Smooth muscle cell (in vitro differentiated cells): ENCODE results near the gene PSRC1. TPM values are rescaled to one million over a fixed set of nuclear protein-coding genes. Genes with fewer than 3 reads are reported as not detected.

Experiments
- DNase-seq: peaks from one replicate; lab custom pipeline; 2025; ENCODE audit not compliant: unreplicated experiment; lab: John Stamatoyannopoulos, UW
- H2AFZ ChIP-seq: fragments of 200-600 bp; sonication (generic); 2 replicates; pipeline ENCODE4 v1.6.0; 2016; ENCODE audit warnings: antibody characterized with exemption, low read depth, mild to moderate bottlenecking
- H3F3A ChIP-seq: fragments of 200-600 bp; sonication (generic); 2 replicates; pipeline ENCODE4 v1.6.0; 2017; ENCODE audit warnings: antibody characterized with exemption, low read depth
- H3K27ac ChIP-seq: fragments of 200-600 bp; sonication (generic); 2 replicates; pipeline ENCODE4 v1.5.1; 2016; ENCODE audit warnings: low read depth, mild to moderate bottlenecking
- H3K27me3 ChIP-seq: fragments of 200-600 bp; sonication (generic); 2 replicates; pipeline ENCODE4 v1.6.1; 2016; ENCODE audit warnings: low read depth, mild to moderate bottlenecking
- H3K36me3 ChIP-seq: fragments of 200-600 bp; sonication (generic); 2 replicates; pipeline ENCODE4 v1.5.1; 2016; ENCODE audit warnings: low read depth
- H3K4me1 ChIP-seq: fragments of 200-600 bp; sonication (generic); 2 replicates; pipeline ENCODE4 v1.5.1; 2016; ENCODE audit warnings: low read depth
- H3K4me2 ChIP-seq: fragments of 200-600 bp; sonication (generic); 2 replicates; pipeline ENCODE4 v1.6.0; 2016; ENCODE audit warnings: mild to moderate bottlenecking
- H3K4me3 ChIP-seq: fragments of 200-600 bp; sonication (generic); 2 replicates; pipeline ENCODE4 v1.5.1; 2016; ENCODE audit warnings: mild to moderate bottlenecking
- H3K79me2 ChIP-seq: fragments of 200-600 bp; sonication (generic); 2 replicates; pipeline ENCODE4 v1.6.0; 2016; ENCODE audit warnings: low read depth, mild to moderate bottlenecking
- H3K9ac ChIP-seq: fragments of 200-600 bp; sonication (generic); 2 replicates; pipeline ENCODE4 v1.6.0; 2016; ENCODE audit warnings: low read depth
- H3K9me3 ChIP-seq: fragments of 200-600 bp; sonication (generic); replicated peaks from 2 replicates; pipeline ENCODE4 v1.5.1; 2016; ENCODE audit warnings: low read depth
- H4K20me1 ChIP-seq: fragments of 200-600 bp; sonication (generic); 2 replicates; pipeline ENCODE4 v1.6.0; 2016; ENCODE audit warnings: low read depth
- CTCF ChIP-seq: fragments of 200-600 bp; sonication (generic); IDR thresholded peaks from 2 replicates; pipeline ENCODE4 v1.5.1; 2017; ENCODE audit warnings: borderline replicate concordance, mild to moderate bottlenecking, antibody characterized with exemption; ENCODE audit not compliant: insufficient read depth, poor library complexity, severe bottlenecking
- WGBS: methylation state at CpG from one replicate; pipeline ENCODE4 v1.1.7; 2016; ENCODE audit warnings: low lambda C conversion rate; 5-methylcytosine and 5-hydroxymethylcytosine counted together
- polyA plus RNA-seq: library from polyadenylated mRNA; unstranded; fragments of >200 nt; fragmentation: Nextera tagmentation; extraction: Ambion mirVana; gene quantifications from 2 replicates; pipeline ENCODE4 v1.2.1, GENCODE V29; 2016
- total RNA-seq: library from RNA; depleted of rRNA; stranded (reverse); fragments of >200 nt; gene quantifications from 2 replicates; pipeline ENCODE4 v1.2.3, GENCODE V29; 2014

The PSRC1 gene
- total and polyA plus RNA-seq, 2 experiments from 2014 or later: 5.5 to 10.8 TPM

- Histone ChIP-seq H3K79me2 (no peaks in the 10 kb centered on the region), H3K4me1 (peaks cover 24% of the 10 kb centered on the region), H3K4me3 (no peak overlapping the region), H3K36me3 (no peaks in the 10 kb centered on the region), H3F3A (no peaks in the 10 kb centered on the region), H2AFZ (peak overlapping the region; percentile 78), H4K20me1 (no peaks in the 10 kb centered on the region), H3K4me2 (peak overlapping the region; percentile 50), H3K27ac (no peak overlapping the region), H3K9me3 (no peaks in the 10 kb centered on the region), H3K27me3 (peaks cover 5% of the 10 kb centered on the region), H3K9ac (no peak overlapping the region)
- WGBS: 26% methylated on average over 8 of the region's 9 CpGs
- no peak for DNase-seq
- no peak for TF ChIP-seq CTCF
Measured at GRCh38 chr1:109253803-109254620, 28.9 kb downstream of the PSRC1 start.

- no peak overlapping the region for H3K27ac ChIP-seq
- no peak overlapping the region for H3K4me2 ChIP-seq
- no peaks in the 10 kb centered on the region for H3F3A ChIP-seq
- no peaks in the 10 kb centered on the region for H3K36me3 ChIP-seq
- H3K9ac ChIP-seq: no peak overlapping the region
- no peak for DNase-seq
- TF ChIP-seq CTCF: no peak
- no peaks in the 10 kb centered on the region for H4K20me1 ChIP-seq
- no peaks in the 10 kb centered on the region for H3K9me3 ChIP-seq
- H2AFZ ChIP-seq: peak overlapping the region; percentile 78
- peaks cover 5% of the 10 kb centered on the region for H3K27me3 ChIP-seq
- H3K4me1 ChIP-seq: peaks cover 24% of the 10 kb centered on the region
- 93% methylated on average over 33 of the region's 33 CpGs for WGBS
- H3K4me3 ChIP-seq: no peak overlapping the region
- H3K79me2 ChIP-seq: no peaks in the 10 kb centered on the region
Measured at GRCh38 chr1:109252893-109253802, 29.8 kb downstream of the PSRC1 start.

- WGBS: 97% methylated on average over 31 of the region's 31 CpGs
- no peaks in the 10 kb centered on the region for H3K9me3 ChIP-seq
Measured at GRCh38 chr1:109252167-109252892, 30.6 kb downstream of the PSRC1 start.

More at GRCh38 chr1:109252167-109252892, 30.6 kb downstream of the PSRC1 start:
- TF ChIP-seq CTCF: no peak
- H4K20me1 ChIP-seq: no peaks in the 10 kb centered on the region
- H3F3A ChIP-seq: no peaks in the 10 kb centered on the region
- no peak overlapping the region for H3K27ac ChIP-seq
- peaks cover 24% of the 10 kb centered on the region for H3K4me1 ChIP-seq
- no peaks in the 10 kb centered on the region for H3K36me3 ChIP-seq
- H3K4me2 ChIP-seq: no peak overlapping the region
- no peaks in the 10 kb centered on the region for H3K79me2 ChIP-seq
- no peak overlapping the region for H3K4me3 ChIP-seq
- no peak for DNase-seq
- no peak overlapping the region for H2AFZ ChIP-seq
- peaks cover 5% of the 10 kb centered on the region for H3K27me3 ChIP-seq
- no peak overlapping the region for H3K9ac ChIP-seq
